Measurements from ENCODE around the gene RASSF5.

DNA sequence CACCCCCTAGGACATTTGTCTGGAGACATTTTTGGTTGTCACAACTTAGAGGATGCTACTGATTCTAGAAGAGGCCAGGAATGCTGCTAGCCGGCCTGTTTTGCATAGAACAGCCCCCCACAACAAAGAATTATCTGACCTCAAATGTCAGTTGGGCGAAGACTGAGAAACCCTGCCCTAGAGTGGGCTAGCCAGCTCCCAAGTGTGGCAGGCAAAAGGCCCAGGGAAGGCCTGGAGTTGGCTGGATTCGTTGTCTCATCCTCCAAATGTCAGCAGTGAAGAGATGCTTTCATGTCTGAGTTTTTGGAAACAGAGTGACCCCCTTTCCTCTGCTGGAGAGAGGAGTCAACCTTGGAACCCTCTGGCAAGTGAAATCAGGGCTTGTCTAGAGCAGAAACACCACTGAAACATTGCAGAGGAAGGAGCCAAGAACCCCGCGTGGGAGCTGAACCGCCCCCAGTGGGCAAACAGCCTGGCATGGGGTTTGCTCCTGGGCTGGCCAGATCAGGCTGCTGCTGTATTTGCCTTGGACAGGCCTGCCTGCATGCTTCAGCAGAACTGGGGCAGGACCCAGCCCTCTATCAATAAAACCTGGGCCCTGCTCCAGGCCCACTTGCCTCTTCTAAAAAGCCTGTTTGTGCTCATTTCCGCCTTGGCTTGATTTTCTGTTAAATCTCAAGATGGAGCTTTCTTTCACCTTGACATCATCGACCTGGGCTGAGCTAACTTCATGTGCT is 32.9 kb downstream of the RASSF5 start:
- TF ChIP-seq POLR2A (IDR thresholded peaks at IDR 0.05): no peak
- TF ChIP-seq, protein P1, sequence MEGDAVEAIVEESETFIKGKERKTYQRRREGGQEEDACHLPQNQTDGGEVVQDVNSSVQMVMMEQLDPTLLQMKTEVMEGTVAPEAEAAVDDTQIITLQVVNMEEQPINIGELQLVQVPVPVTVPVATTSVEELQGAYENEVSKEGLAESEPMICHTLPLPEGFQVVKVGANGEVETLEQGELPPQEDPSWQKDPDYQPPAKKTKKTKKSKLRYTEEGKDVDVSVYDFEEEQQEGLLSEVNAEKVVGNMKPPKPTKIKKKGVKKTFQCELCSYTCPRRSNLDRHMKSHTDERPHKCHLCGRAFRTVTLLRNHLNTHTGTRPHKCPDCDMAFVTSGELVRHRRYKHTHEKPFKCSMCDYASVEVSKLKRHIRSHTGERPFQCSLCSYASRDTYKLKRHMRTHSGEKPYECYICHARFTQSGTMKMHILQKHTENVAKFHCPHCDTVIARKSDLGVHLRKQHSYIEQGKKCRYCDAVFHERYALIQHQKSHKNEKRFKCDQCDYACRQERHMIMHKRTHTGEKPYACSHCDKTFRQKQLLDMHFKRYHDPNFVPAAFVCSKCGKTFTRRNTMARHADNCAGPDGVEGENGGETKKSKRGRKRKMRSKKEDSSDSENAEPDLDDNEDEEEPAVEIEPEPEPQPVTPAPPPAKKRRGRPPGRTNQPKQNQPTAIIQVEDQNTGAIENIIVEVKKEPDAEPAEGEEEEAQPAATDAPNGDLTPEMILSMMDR (IDR thresholded peaks at IDR 0.05): no peak
- TF ChIP-seq POLR2AphosphoS5 (IDR thresholded peaks at IDR 0.05): no peak

All from transverse colon (tissue), 4 donors.